ENCODE results near the gene IGSF9B. TPM values are rescaled to one million over a fixed set of nuclear protein-coding genes. Genes with fewer than 3 reads are reported as not detected.

IGSF9B gene
- total RNA-seq, 1 donor from 2014 or later = 13.1 TPM

- H3K4me2 ChIP-seq (ENCODE audit: low read length) = no peak overlapping the region
- peaks cover 1% of the 10 kb centered on the region for H3K27me3 Mint-ChIP-seq (ENCODE audit: low read depth, unreplicated experiment)
- no peaks in the 10 kb centered on the region for H3K4me1 ChIP-seq (ENCODE audit: insufficient read depth, low read length)
- DNase-seq (ENCODE audit: low read depth) = no peak
- H3K4me3 ChIP-seq (ENCODE audit: insufficient read depth, low read depth, low read length) = no peak overlapping the region
- peaks cover 2% of the 10 kb centered on the region for H3K9me3 Mint-ChIP-seq (ENCODE audit: unreplicated experiment)
- no peak overlapping the region for H3K27ac Mint-ChIP-seq (ENCODE audit: unreplicated experiment)
- no peaks in the 10 kb centered on the region for H3K9me3 ChIP-seq (ENCODE audit: insufficient read depth, low read depth, low read length)
- no peaks in the 10 kb centered on the region for H4K20me1 ChIP-seq (ENCODE audit: insufficient read depth, low read length)
- no peaks in the 10 kb centered on the region for H3K27me3 ChIP-seq (ENCODE audit: insufficient read depth, low read length)
- peaks cover 14% of the 10 kb centered on the region for H3K36me3 Mint-ChIP-seq (ENCODE audit: low read depth, unreplicated experiment)
- H3K4me1 Mint-ChIP-seq (ENCODE audit: low read depth, unreplicated experiment) = peaks cover 17% of the 10 kb centered on the region
- H3K4me3 Mint-ChIP-seq (ENCODE audit: unreplicated experiment) = no peak overlapping the region
- no peak overlapping the region for H3K9ac ChIP-seq (ENCODE audit: low read length)
- no peak overlapping the region for H3K27ac ChIP-seq (ENCODE audit: low read depth, low read length)
- no peak overlapping the region for H2AFZ ChIP-seq (ENCODE audit: low read depth, low read length)
- no peak for TF ChIP-seq CTCF (IDR thresholded peaks at IDR 0.05; ENCODE audit: insufficient read depth, low read depth, low read length)
- no peak for TF ChIP-seq EZH2 (IDR thresholded peaks at IDR 0.05; ENCODE audit: insufficient read depth, low read length)
- no peaks in the 10 kb centered on the region for H3K36me3 ChIP-seq (ENCODE audit: insufficient read depth, low read length)
- no peaks in the 10 kb centered on the region for H3K79me2 ChIP-seq (ENCODE audit: insufficient read depth, low read length)
- no peak for FAIRE-seq
Observed at GRCh38 chr11:133937468-133937867, 19.3 kb downstream of the IGSF9B start.

- no peaks in the 10 kb centered on the region for H3K79me2 ChIP-seq (ENCODE audit: insufficient read depth, low read length)
- FAIRE-seq = no peak
- H3K36me3 ChIP-seq (ENCODE audit: insufficient read depth, low read length) = no peaks in the 10 kb centered on the region
- no peak overlapping the region for H3K27ac ChIP-seq (ENCODE audit: low read depth, low read length)
- Mint-ChIP-seq H3K9me3 (ENCODE audit: unreplicated experiment) (peaks cover 4% of the 10 kb centered on the region), H3K4me3 (ENCODE audit: unreplicated experiment) (no peak overlapping the region), H3K4me1 (ENCODE audit: low read depth, unreplicated experiment) (peaks cover 17% of the 10 kb centered on the region), H3K27me3 (ENCODE audit: low read depth, unreplicated experiment) (peaks cover 1% of the 10 kb centered on the region), H3K36me3 (ENCODE audit: low read depth, unreplicated experiment) (peaks cover 15% of the 10 kb centered on the region), H3K27ac (ENCODE audit: unreplicated experiment) (no peak overlapping the region)
- H4K20me1 ChIP-seq (ENCODE audit: insufficient read depth, low read length) = no peaks in the 10 kb centered on the region
- H3K9ac ChIP-seq (ENCODE audit: low read length) = no peak overlapping the region
- no peak overlapping the region for H3K4me3 ChIP-seq (ENCODE audit: insufficient read depth, low read depth, low read length)
- no peaks in the 10 kb centered on the region for H3K27me3 ChIP-seq (ENCODE audit: insufficient read depth, low read length)
- no peaks in the 10 kb centered on the region for H3K4me1 ChIP-seq (ENCODE audit: insufficient read depth, low read length)
- no peak overlapping the region for H2AFZ ChIP-seq (ENCODE audit: low read depth, low read length)
- H3K4me2 ChIP-seq (ENCODE audit: low read length) = no peak overlapping the region
- H3K9me3 ChIP-seq (ENCODE audit: insufficient read depth, low read depth, low read length) = no peaks in the 10 kb centered on the region
- no peak for DNase-seq (ENCODE audit: low read depth)
- TF ChIP-seq EZH2 (IDR thresholded peaks at IDR 0.05; ENCODE audit: insufficient read depth, low read length) = no peak
- no peak for TF ChIP-seq CTCF (IDR thresholded peaks at IDR 0.05; ENCODE audit: insufficient read depth, low read depth, low read length)
Observed at GRCh38 chr11:133937015-133937414, 19.8 kb downstream of the IGSF9B start.

GRCh38 chr11:133936592-133936991 is 20.2 kb downstream of the IGSF9B start:
- Histone ChIP-seq H3K9ac (ENCODE audit: low read length) (no peak overlapping the region), H4K20me1 (ENCODE audit: insufficient read depth, low read length) (no peaks in the 10 kb centered on the region), H3K4me1 (ENCODE audit: insufficient read depth, low read length) (no peaks in the 10 kb centered on the region), H3K27me3 (ENCODE audit: insufficient read depth, low read length) (no peaks in the 10 kb centered on the region), H3K27ac (ENCODE audit: low read depth, low read length) (no peak overlapping the region), H3K4me3 (ENCODE audit: insufficient read depth, low read depth, low read length) (no peak overlapping the region), H3K4me2 (ENCODE audit: low read length) (no peak overlapping the region), H3K36me3 (ENCODE audit: insufficient read depth, low read length) (no peaks in the 10 kb centered on the region), H3K9me3 (ENCODE audit: insufficient read depth, low read depth, low read length) (no peaks in the 10 kb centered on the region), H2AFZ (ENCODE audit: low read depth, low read length) (no peak overlapping the region), H3K79me2 (ENCODE audit: insufficient read depth, low read length) (no peaks in the 10 kb centered on the region)
- DNase-seq (ENCODE audit: low read depth) = no peak
- Mint-ChIP-seq H3K27ac (ENCODE audit: unreplicated experiment) (no peak overlapping the region), H3K27me3 (ENCODE audit: low read depth, unreplicated experiment) (peaks cover 1% of the 10 kb centered on the region), H3K9me3 (ENCODE audit: unreplicated experiment) (peaks cover 5% of the 10 kb centered on the region), H3K4me3 (ENCODE audit: unreplicated experiment) (no peak overlapping the region), H3K36me3 (ENCODE audit: low read depth, unreplicated experiment) (peaks cover 16% of the 10 kb centered on the region), H3K4me1 (ENCODE audit: low read depth, unreplicated experiment) (peaks cover 17% of the 10 kb centered on the region)
- TF ChIP-seq CTCF (IDR thresholded peaks at IDR 0.05; ENCODE audit: insufficient read depth, low read depth, low read length) (no peak), EZH2 (IDR thresholded peaks at IDR 0.05; ENCODE audit: insufficient read depth, low read length) (no peak)
- no peak for FAIRE-seq
